Activated T-helper 9 cell treated with anti-CD3 and anti-CD28 coated beads, Interleukin-2, amount 50 U/mL, for 16 hours (primary cell): ENCODE measurements around the gene NR1D2.
"Not testable (repeated sequence)": the region's sequence is repeated elsewhere in the genome, so short reads cannot be mapped to it uniquely, and the experiment has no call there.

Experiments used
- DNase-seq: peaks from one replicate; pipeline ENCODE4 v3.0.0-alpha.2; 2020; ENCODE audit warnings: low read depth

NR1D2 gene

GRCh38 chr3:24005669-24006068 lies 60.6 kb downstream of the NR1D2 start:
- no peak for DNase-seq

- not testable (repeated sequence) for DNase-seq
Measured at GRCh38 chr3:24010834-24011233, 65.7 kb downstream of the NR1D2 start.

GRCh38 chr3:24012589-24013269 lies 67.6 kb downstream of the NR1D2 start:
- no peak for DNase-seq

GRCh38 chr3:24017305-24017704 lies 72.2 kb downstream of the NR1D2 start:
- no peak for DNase-seq

- no peak for DNase-seq
Measured at GRCh38 chr3:24018784-24019570, 73.9 kb downstream of the NR1D2 start.

GRCh38 chr3:24019585-24019984 lies 74.5 kb downstream of the NR1D2 start:
- no peak for DNase-seq

GRCh38 chr3:24020036-24020691 lies 75.1 kb downstream of the NR1D2 start:
- no peak for DNase-seq

- DNase-seq = no peak
Measured at GRCh38 chr3:24023197-24023596, 78.1 kb downstream of the NR1D2 start.

GRCh38 chr3:24025805-24026204 lies 80.7 kb downstream of the NR1D2 start:
- DNase-seq = no peak

- not testable (repeated sequence) for DNase-seq
Measured at GRCh38 chr3:24026665-24027064, 81.6 kb downstream of the NR1D2 start.

- DNase-seq = no peak
Measured at GRCh38 chr3:24027946-24028345, 82.9 kb downstream of the NR1D2 start.
